Muscle of arm (tissue), 12 donors: ENCODE results near the gene RNF121. TPM values are rescaled to one million over a fixed set of nuclear protein-coding genes. Genes with fewer than 3 reads are reported as not detected.

Source experiments
- DNase-seq: peaks from one replicate; pipeline ENCODE4 v3.0.0-alpha.2; 2013
- polyA plus RNA-seq, 12 donors: library from polyadenylated mRNA; unstranded; fragments of 120-200 nt; gene quantifications; one replicate each; pipeline ENCODE4 v1.2.1, GENCODE V29; 2013; ENCODE audit not compliant: insufficient read length in 12 of 12

The RNF121 gene
- polyA plus RNA-seq, 12 donors = 24.4 to 35.4 (median 29.2) TPM; not detected in 1

GRCh38 chr11:72030472-72031045, 101.7 kb downstream of the RNF121 start:
- peak; percentile 40 for DNase-seq

DNA sequence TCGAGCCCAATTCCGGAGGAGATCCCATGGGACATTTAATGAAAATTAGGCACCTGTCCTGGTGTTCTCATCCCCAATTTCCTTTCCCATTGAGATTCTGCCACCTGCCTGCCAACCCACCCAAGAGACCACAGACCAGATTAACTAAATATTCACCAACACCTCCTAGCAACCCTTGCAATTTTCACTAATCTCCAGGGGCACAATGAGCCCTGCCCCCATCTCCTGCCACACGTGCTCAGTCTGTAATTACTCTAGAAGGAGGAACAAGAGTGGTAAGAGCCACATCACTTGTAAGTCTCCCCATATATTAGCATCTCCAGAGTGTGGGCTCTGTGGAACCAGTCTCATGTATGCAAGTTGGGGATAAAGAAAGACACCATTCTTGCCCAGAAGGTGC, 107.8 kb downstream of the RNF121 start:
- DNase-seq = no peak

GRCh38 chr11:72037554-72038311, 108.9 kb downstream of the RNF121 start:
- peak; percentile 46 for DNase-seq

GRCh38 chr11:72038491-72038890, 109.6 kb downstream of the RNF121 start:
- peak; percentile 81 for DNase-seq

- peak; percentile 31 for DNase-seq
Observed at GRCh38 chr11:72039031-72039855, 110.4 kb downstream of the RNF121 start.

DNA sequence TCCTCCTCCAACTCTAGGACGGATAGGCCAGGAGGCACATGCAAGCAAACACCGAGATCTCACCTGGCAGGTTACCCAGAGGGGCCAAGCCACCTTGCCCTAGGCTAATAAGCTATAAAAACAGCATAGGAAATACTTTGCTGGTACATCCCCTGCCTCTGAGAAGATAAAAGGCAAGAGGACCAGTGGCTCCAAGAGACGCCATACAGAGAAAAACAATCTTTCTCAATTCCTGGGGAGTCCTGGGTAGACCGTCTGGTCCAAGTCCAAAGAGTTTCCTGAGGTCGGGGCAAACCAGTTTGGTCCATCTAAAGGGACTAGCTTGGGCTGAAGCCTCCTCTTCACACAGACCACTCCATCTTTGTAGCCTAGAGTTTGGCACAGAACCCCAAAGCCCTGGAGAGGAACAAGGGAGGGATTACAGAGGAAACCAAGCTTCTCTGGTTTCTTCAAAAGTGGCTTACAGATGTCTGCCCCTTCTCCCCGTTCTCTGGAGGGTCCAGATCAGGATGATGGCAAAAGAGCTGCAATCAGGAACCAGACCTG, 111.1 kb downstream of the RNF121 start:
- DNase-seq = peak; percentile 21

- peak; percentile 98 for DNase-seq
Observed at GRCh38 chr11:72040491-72041363, 111.9 kb downstream of the RNF121 start.

GRCh38 chr11:72041364-72042063, 112.7 kb downstream of the RNF121 start:
- peak; percentile 88 for DNase-seq

- no peak for DNase-seq
Observed at GRCh38 chr11:72042064-72042745, 113.4 kb downstream of the RNF121 start.

DNA sequence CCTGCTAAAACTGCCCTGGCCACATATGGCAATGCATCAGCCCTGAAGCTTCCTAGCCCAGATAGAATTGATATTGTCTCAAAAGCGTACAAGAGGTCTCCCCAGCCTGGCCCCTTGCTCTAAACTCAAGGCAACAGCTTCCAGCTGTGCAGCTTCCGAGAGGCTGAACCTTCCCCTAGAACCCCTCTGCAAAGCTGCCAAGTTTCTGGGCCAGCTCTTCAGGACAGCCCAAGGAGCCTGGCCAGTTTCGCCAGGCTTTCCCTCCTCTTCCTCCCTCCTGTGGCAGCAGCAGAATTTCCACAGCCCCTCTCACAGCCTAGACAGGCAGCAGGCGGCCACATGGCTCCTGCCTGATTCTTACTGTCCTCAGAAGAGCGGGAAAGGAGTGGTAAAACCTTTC, 117.0 kb downstream of the RNF121 start:
- DNase-seq = peak; percentile 39

Other genes starting within 250 kb of the RNF121 start
- gene DEFB108B, start 95.8 kb upstream of the RNF121 start, polyA plus RNA-seq = not detected
- gene DEFB131B, start 50.6 kb upstream of the RNF121 start, polyA plus RNA-seq = not detected
- 1 to 10 TPM in 10 of 12 donors, not detected in 2; 1.9 to 4.8 (median 3.0) TPM for gene XNDC1N, start 452 bp upstream of the RNF121 start, polyA plus RNA-seq
- gene IL18BP, start 69.9 kb downstream of the RNF121 start, polyA plus RNA-seq = 10 to 100 TPM in 3 of 12 donors, 1 to 10 TPM in 8, not detected in 1; 4.5 to 16.0 (median 7.2) TPM
- gene NUMA1, start 151.5 kb downstream of the RNF121 start, polyA plus RNA-seq = 100 to 1,000 TPM in 11 of 12 donors, not detected in 1; 137 to 283 (median 169) TPM
- gene LRRC51, start 151.8 kb downstream of the RNF121 start, polyA plus RNA-seq = 10 to 100 TPM in 1 of 12 donors, 1 to 10 TPM in 9, not detected in 2; 5.3 to 11.4 (median 8.0) TPM
- 10 to 100 TPM in 11 of 12 donors, not detected in 1; 70.3 to 94.5 (median 83.5) TPM for gene LAMTOR1, start 174.3 kb downstream of the RNF121 start, polyA plus RNA-seq
- not detected for gene TOMT, start 176.9 kb downstream of the RNF121 start, polyA plus RNA-seq
- 10 to 100 TPM in 11 of 12 donors, not detected in 1; 31.3 to 61.4 (median 33.5) TPM for gene ANAPC15, start 183.6 kb downstream of the RNF121 start, polyA plus RNA-seq
- gene FOLR3, start 206.7 kb downstream of the RNF121 start, polyA plus RNA-seq = under 1 TPM in 3 of 12 donors, not detected in 9; 0.35 to 0.47 (median 0.38) TPM